ENCODE data around the gene TRPT1. TPM values are rescaled to one million over a fixed set of nuclear protein-coding genes. Genes with fewer than 3 reads are reported as not detected.

Gene TRPT1
- total and polyA plus RNA-seq, 5 donors from 2014 or later = 14.6 to 37.0 (median 33.6) TPM

DNA sequence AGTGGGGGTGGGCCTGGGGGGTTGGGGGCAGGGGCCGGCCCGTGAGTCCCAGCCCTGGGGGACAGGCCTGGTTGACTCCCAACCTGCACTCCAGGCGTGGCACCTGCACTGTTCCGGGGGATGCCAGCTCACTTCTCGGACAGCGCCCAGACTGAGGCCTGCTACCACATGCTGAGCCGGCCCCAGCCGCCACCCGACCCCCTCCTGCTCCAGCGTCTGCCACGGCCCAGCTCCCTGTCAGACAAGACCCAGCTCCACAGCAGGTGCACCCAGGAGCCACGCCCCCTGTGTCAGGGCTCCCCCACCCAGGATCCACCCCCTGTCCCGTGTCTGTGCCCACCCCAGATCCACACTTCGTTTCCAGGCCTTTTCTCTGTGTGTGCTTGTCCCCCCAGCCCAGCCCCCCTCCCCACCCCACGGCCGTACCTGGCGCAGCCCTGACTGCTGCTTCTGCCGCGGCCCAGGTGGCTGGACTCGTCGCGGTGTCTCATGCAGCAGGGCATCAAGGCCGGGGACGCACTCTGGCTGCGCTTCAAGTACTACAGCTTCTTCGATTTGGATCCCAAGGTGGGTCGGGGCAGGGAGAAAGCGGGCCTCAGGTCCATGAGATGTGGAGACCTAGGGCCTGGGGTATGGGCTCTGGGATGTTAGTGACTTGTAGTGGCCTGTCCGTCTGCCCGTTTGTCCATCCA, 14.7 kb downstream of the TRPT1 start:
- Mint-ChIP-seq H3K4me1 (peaks cover 4 to 41% (median 23%) of the 10 kb centered on the region in 4 donors), H3K36me3 (peaks cover 16% of the 10 kb centered on the region), H3K27ac (no peak overlapping the region), H3K27me3 (no peaks in the 10 kb centered on the region), H3K4me3 (peak overlapping the region in 2 of 4 donors; percentile 71 to 81), H3K9me3 (no peaks in the 10 kb centered on the region)
- no peak overlapping the region for H3K27ac ChIP-seq (ENCODE audit: insufficient read depth, low read length, poor library complexity, severe bottlenecking)
- peaks cover 24% of the 10 kb centered on the region for H3K4me1 ChIP-seq (ENCODE audit: control insufficient read depth, insufficient read depth, low read length, poor library complexity, severe bottlenecking)
- no peaks in the 10 kb centered on the region for H3K9me3 ChIP-seq (ENCODE audit: control insufficient read depth in 2 of 2, low read length in 2 of 2)
- no peaks in the 10 kb centered on the region for H3K27me3 ChIP-seq (ENCODE audit: control insufficient read depth, insufficient read depth, low read length)
- no peak for DNase-seq
- H3K36me3 ChIP-seq (ENCODE audit: control insufficient read depth, insufficient read depth, low read length) = peaks cover 41% of the 10 kb centered on the region
- no peak for ATAC-seq (ENCODE audit: low read depth in 2 of 2)
- H3K4me3 ChIP-seq (ENCODE audit: low read depth, low read length) = no peak overlapping the region

DNA sequence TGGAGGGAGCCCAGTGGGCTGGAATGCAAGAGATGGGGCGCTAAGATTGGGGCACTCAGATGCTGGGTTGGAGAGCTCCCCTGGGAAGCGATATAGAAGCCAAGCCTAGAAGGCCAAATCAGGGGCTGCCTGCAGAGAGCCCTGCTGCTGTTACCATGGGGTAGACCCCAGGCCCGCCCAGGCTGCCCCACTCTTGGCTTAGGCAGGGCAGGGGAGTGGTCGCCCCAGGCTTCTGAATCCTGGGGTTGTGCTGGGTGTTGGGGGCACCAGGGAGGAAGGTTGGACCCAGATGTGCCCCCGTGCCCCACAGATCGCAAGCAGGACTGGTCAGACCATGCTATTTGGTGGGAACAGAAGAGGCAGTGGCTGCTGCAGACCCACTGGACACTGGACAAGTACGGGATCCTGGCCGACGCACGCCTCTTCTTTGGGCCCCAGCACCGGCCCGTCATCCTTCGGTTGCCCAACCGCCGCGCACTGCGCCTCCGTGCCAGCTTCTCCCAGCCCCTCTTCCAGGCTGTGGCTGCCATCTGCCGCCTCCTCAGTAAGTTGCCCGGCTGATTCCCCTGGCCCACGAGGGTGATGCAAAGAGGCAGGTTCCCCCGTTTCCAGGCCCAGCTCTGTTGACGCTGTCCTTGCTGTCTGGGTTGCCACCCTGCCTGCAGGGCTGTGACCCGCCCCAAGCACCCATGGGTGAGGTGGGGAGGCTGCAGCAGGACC, 15.5 kb downstream of the TRPT1 start:
- Histone ChIP-seq H3K27me3 (ENCODE audit: control insufficient read depth, insufficient read depth, low read length) (no peaks in the 10 kb centered on the region), H3K4me1 (ENCODE audit: control insufficient read depth, insufficient read depth, low read length, poor library complexity, severe bottlenecking) (peaks cover 33% of the 10 kb centered on the region), H3K27ac (ENCODE audit: insufficient read depth, low read length, poor library complexity, severe bottlenecking) (no peak overlapping the region), H3K36me3 (ENCODE audit: control insufficient read depth, insufficient read depth, low read length) (peaks cover 39% of the 10 kb centered on the region), H3K4me3 (ENCODE audit: low read depth, low read length) (no peak overlapping the region), H3K9me3 (ENCODE audit: control insufficient read depth in 2 of 2, low read length in 2 of 2) (no peaks in the 10 kb centered on the region)
- Mint-ChIP-seq H3K27ac (no peak overlapping the region), H3K36me3 (peaks cover 16% of the 10 kb centered on the region), H3K4me3 (peak overlapping the region in 2 of 4 donors; percentile 54 to 99), H3K9me3 (no peaks in the 10 kb centered on the region), H3K4me1 (peaks cover 4 to 50% (median 25%) of the 10 kb centered on the region in 4 donors), H3K27me3 (no peaks in the 10 kb centered on the region)
- no peak for ATAC-seq (ENCODE audit: low read depth in 2 of 2)
- no peak for DNase-seq

DNA sequence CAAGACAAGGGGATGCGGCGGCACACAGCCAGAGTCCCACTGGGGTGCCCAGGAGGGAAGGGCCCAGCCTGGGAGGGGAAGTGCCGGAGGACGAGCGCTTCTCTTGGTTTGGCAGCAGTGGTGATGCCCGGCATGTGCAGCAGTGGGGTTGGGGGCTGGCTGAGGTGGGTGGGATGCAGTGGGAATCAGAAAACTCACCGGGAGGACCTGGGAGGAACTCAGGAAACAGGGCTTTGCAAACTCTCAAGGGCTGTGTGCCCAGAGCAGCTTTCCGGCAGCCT, 16.5 kb downstream of the TRPT1 start:
- Mint-ChIP-seq H3K36me3 (peaks cover 14% of the 10 kb centered on the region), H3K4me1 (peaks cover 8 to 56% (median 28%) of the 10 kb centered on the region in 4 donors), H3K27ac (peak overlapping the region; percentile 10 to 91 (median 71)), H3K27me3 (no peaks in the 10 kb centered on the region), H3K4me3 (peak overlapping the region in 3 of 4 donors; percentile 21 to 99 (median 63)), H3K9me3 (no peaks in the 10 kb centered on the region)
- no peak overlapping the region for H3K4me3 ChIP-seq (ENCODE audit: low read depth, low read length)
- ATAC-seq (ENCODE audit: low read depth in 2 of 2) (no peak), DNase-seq (no peak)
- no peaks in the 10 kb centered on the region for H3K9me3 ChIP-seq (ENCODE audit: control insufficient read depth in 2 of 2, low read length in 2 of 2)
- H3K36me3 ChIP-seq (ENCODE audit: control insufficient read depth, insufficient read depth, low read length) = peaks cover 32% of the 10 kb centered on the region
- no peak overlapping the region for H3K27ac ChIP-seq (ENCODE audit: insufficient read depth, low read length, poor library complexity, severe bottlenecking)
- H3K4me1 ChIP-seq (ENCODE audit: control insufficient read depth, insufficient read depth, low read length, poor library complexity, severe bottlenecking) = peaks cover 41% of the 10 kb centered on the region
- H3K27me3 ChIP-seq (ENCODE audit: control insufficient read depth, insufficient read depth, low read length) = no peaks in the 10 kb centered on the region

DNA sequence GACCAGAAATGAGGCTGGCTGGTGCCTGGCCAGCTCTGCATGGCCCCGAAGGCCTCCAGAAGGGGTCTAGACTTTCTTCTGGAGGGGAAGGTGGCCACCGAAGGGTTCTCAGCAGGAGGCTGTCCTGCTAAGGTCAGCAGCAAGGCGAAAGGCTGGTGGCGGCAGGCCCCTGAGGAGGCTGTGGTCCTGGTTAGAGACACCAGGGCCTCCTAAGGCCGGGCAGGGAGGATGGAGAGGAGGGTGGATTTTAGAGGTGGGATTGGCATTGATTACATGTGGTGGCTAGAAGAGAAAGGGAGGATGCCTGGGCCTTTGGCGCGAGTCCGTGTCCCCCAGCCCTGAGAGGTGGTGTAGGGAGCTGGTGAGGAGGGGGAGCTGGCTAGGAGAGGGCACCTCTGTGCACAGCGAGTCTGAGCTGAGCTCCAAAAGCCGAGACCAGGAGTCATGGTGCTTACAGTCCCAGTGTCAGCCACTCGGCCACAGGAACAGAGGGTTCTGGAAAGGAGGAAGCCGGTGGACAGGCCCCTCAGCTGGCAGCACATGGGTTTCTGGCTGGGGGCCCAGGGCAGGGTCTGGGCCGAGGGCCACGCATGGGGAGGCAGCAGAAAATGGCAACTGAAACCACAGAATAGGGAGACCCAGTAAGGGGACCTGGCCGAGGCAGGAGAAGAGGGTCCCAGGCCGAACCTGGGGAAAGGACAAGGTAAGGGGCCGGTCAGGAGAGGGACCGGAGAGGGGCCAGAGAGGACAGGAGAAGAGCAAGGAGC, 17.0 kb downstream of the TRPT1 start:
- Mint-ChIP-seq H3K36me3 (peaks cover 17% of the 10 kb centered on the region), H3K27ac (peak overlapping the region; percentile 26 to 91 (median 83)), H3K4me3 (peak overlapping the region; percentile 61 to 99 (median 73)), H3K9me3 (no peaks in the 10 kb centered on the region), H3K4me1 (peaks cover 10 to 61% (median 30%) of the 10 kb centered on the region in 4 donors), H3K27me3 (no peaks in the 10 kb centered on the region)
- no peak overlapping the region for H3K4me3 ChIP-seq (ENCODE audit: low read depth, low read length)
- H3K9me3 ChIP-seq (ENCODE audit: control insufficient read depth in 2 of 2, low read length in 2 of 2) = no peaks in the 10 kb centered on the region
- no peaks in the 10 kb centered on the region for H3K27me3 ChIP-seq (ENCODE audit: control insufficient read depth, insufficient read depth, low read length)
- H3K4me1 ChIP-seq (ENCODE audit: control insufficient read depth, insufficient read depth, low read length, poor library complexity, severe bottlenecking) = peaks cover 41% of the 10 kb centered on the region
- H3K27ac ChIP-seq (ENCODE audit: insufficient read depth, low read length, poor library complexity, severe bottlenecking) = peak overlapping the region; percentile 85
- ATAC-seq (ENCODE audit: low read depth in 2 of 2) (no peak), DNase-seq (no peak)
- H3K36me3 ChIP-seq (ENCODE audit: control insufficient read depth, insufficient read depth, low read length) = peaks cover 33% of the 10 kb centered on the region

DNA sequence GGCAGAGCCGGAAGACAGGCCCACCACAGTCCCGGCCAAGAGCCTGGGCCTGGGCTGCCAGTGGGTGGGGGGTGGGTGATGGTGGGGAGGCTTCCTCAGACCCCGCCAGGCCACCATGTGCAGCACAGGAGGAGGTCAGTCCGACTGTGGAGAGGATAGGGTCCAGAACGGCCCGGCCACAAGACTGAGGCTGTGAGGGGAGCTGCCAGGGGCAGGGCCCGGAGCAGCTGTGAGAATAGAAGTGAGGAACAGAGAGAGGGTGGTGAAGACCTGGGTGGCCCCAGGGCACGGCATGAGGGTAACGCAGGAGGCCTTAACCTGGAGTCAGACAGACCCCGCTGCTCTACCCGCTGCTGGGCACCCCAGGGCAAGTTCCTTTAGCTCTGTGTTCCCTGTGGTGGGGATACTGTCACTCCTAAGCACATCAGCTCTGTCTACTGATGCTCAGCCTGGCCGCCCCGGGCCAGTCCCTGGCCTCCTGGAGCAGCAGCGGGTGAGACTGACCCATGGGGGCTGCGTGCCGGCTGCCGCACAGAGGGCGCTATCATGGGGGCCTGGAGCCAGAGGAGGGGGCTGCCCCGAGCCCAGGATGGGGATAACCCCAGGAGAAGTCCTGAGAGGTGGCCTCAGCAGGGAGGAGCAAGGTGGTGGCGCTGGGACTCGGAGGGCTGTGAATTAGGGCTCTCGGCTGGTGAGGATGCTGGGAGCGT, 17.7 kb downstream of the TRPT1 start:
- H3K4me1 Mint-ChIP-seq = peaks cover 10 to 66% (median 30%) of the 10 kb centered on the region in 4 donors

DNA sequence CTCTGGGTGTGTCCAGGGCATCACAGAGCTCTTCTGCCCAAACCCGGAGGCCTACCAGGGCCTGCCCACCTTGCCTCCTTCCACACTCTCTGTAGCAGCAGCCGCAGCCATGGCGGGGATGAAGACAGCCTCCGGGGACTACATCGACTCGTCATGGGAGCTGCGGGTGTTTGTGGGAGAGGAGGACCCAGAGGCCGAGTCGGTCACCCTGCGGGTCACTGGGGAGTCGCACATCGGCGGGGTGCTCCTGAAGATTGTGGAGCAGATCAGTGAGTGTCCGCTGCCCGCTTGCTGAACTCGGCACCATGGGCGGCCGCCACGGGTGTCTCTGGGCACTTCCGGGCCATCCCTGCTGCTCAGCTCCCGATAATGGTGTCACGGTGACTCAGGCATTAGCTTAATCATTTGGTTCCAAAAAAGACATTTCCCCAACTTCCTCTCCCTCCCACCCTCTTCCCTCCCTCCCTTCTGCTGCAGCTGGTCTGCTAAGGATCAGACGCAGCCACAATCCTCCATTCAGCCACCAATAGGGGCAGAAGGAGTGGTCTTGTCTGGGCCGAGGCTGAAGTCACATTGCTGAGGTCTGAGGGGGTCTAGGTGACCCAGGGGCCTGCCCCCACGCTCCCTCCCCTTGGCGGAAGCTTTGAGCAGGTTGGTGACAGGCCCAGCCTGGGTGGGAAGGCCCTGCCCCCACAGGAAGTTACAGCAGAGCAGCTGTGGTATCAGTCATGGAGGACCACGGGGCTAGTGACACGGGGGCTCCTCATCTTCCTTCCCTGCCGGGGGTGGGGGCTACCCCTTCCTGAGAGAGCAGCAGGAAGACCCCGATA, 18.5 kb downstream of the TRPT1 start:
- no peaks in the 10 kb centered on the region for H3K9me3 ChIP-seq (ENCODE audit: control insufficient read depth in 2 of 2, low read length in 2 of 2)
- peaks cover 19% of the 10 kb centered on the region for H3K36me3 Mint-ChIP-seq

More for the DNA sequence above, 17.7 kb downstream of the TRPT1 start:
- H3K36me3 Mint-ChIP-seq = peaks cover 17% of the 10 kb centered on the region
- H3K27me3 Mint-ChIP-seq = no peaks in the 10 kb centered on the region
- Histone ChIP-seq H3K9me3 (ENCODE audit: control insufficient read depth in 2 of 2, low read length in 2 of 2) (no peaks in the 10 kb centered on the region), H3K4me3 (ENCODE audit: low read depth, low read length) (peak overlapping the region; percentile 84), H3K4me1 (ENCODE audit: control insufficient read depth, insufficient read depth, low read length, poor library complexity, severe bottlenecking) (peaks cover 41% of the 10 kb centered on the region), H3K36me3 (ENCODE audit: control insufficient read depth, insufficient read depth, low read length) (peaks cover 38% of the 10 kb centered on the region), H3K27me3 (ENCODE audit: control insufficient read depth, insufficient read depth, low read length) (no peaks in the 10 kb centered on the region), H3K27ac (ENCODE audit: insufficient read depth, low read length, poor library complexity, severe bottlenecking) (peak overlapping the region; percentile 85)
- no peaks in the 10 kb centered on the region for H3K9me3 Mint-ChIP-seq
- ATAC-seq (ENCODE audit: low read depth in 2 of 2) (no peak), DNase-seq (no peak)
- peak overlapping the region; percentile 93 to 99 (median 96) for H3K4me3 Mint-ChIP-seq
- H3K27ac Mint-ChIP-seq = peak overlapping the region; percentile 91 to 96 (median 94)

More for the DNA sequence above, 18.5 kb downstream of the TRPT1 start:
- H3K4me1 Mint-ChIP-seq = peaks cover 7 to 64% (median 28%) of the 10 kb centered on the region in 4 donors
- H3K36me3 ChIP-seq (ENCODE audit: control insufficient read depth, insufficient read depth, low read length) = peaks cover 45% of the 10 kb centered on the region
- H3K9me3 Mint-ChIP-seq = no peaks in the 10 kb centered on the region
- peak overlapping the region; percentile 84 for H3K4me3 ChIP-seq (ENCODE audit: low read depth, low read length)
- peaks cover 41% of the 10 kb centered on the region for H3K4me1 ChIP-seq (ENCODE audit: control insufficient read depth, insufficient read depth, low read length, poor library complexity, severe bottlenecking)
- peak overlapping the region; percentile 91 to 96 (median 94) for H3K27ac Mint-ChIP-seq
- no peaks in the 10 kb centered on the region for H3K27me3 Mint-ChIP-seq
- no peaks in the 10 kb centered on the region for H3K27me3 ChIP-seq (ENCODE audit: control insufficient read depth, insufficient read depth, low read length)
- peak; percentile 54 to 90 (median 74) for DNase-seq
- ATAC-seq (ENCODE audit: low read depth in 2 of 2) = peak; percentile 76 to 78
- peak overlapping the region; percentile 93 to 99 (median 96) for H3K4me3 Mint-ChIP-seq
- H3K27ac ChIP-seq (ENCODE audit: insufficient read depth, low read length, poor library complexity, severe bottlenecking) = peak overlapping the region; percentile 85

Data from CD4-positive, CD25-positive, alpha-beta regulatory T cell (primary cell).